Measurements from ENCODE around the gene CAMTA1. TPM values are rescaled to one million over a fixed set of nuclear protein-coding genes. Genes with fewer than 3 reads are reported as not detected.

CAMTA1 gene
- total RNA-seq, 1 donor from 2014 or later = 68.9 TPM

DNA sequence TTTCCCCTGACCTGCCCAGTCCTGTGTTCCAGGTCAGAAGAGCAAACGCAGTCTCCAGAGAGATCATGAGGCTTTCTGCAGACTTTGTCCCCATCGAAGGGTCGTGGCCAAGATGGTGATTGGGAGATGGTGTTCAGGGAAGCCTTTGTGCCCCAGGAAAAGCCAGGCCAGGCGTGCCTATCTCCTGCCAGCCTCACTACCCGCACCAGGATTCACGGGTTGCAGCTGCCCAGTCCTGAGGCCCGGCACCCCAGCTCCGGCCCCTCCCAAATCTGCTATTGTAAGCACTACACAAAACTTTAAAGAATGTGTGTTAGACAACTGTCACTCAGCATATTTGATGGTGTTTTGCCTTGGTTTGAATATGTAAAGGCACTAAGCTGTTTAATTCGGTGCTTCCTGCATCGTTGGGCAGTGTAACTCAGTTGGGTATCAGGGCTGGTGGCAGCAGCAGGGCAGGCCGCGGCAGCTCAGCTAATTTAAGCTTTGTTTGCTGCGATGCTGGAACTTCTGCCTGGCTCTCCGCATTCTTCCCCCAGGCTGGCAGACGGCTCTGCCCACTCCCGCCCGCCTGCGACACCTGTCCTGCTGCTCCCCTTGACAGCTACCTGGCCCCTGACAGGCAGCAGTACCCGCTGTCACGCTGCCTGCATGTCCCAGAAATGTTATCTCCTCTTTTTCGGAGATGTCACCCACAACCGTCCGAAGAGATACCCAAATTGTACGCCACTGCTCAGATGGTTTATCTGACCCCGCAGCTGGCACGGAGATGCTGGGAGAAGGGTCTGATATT is 776.9 kb downstream of the CAMTA1 start:
- no peak for DNase-seq (ENCODE audit: low read depth)

DNA sequence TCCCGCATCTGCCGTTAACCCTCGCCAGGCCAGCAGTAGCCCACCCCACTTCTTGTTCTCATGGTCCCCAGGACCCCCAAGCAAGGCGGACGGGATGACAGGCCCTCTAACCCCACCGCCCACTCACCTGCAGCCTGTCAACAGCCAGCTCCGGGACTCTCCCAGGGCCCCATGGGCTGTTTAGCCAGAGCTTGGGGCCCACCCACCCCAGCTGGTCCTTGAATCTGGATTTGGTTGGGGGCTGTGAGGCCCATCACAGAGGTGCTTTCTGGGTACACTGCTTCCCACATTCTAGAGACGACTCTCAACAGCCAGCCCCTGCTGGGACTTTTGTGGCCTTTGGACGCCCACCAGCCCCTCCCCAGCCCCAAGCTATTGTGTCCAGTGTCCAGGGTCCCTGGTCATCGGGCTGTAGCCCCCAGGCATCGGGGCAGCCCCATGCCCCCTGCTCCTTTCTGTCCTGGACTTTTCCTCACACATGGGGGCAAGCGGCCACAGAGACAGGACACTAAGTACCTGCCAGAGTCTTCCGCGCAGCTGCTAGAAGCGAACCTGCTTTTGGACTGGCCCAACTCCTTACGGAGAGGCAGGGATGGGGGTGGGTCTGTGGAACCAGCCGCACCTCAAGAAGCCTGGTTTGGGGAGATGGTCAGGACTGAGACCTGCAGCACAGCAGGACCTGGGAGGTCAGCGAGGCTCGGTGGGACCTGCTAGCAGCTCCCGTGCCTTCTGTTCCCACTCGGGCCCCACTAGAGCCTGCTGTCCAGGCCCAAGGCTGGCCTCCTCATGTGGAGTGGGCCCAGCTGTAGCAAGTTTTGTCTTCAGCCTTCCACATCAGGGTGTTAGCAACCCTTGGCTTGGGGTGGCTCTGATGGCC is 777.7 kb downstream of the CAMTA1 start:
- no peak for DNase-seq (ENCODE audit: low read depth)

DNA sequence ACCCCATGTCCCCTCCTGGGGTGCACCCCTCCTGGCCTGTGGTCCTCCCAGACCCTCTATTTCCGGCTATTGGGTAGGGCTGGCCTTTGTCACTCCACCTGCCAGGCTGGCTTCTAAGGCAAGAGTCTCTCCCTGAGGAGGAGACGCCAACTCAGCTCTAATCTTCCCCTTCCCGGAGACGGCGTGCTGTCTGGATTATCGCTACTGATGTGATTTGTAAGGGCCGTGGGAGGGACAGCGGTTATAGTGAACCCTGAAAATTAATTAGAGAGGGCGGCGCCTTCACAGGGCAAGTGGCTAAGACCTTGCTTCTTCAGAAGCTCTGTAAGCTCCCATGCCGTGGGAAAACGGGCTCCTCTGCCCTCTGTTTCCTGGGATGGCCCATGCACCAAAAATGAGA is 778.9 kb downstream of the CAMTA1 start:
- no peak for DNase-seq (ENCODE audit: low read depth)

DNA sequence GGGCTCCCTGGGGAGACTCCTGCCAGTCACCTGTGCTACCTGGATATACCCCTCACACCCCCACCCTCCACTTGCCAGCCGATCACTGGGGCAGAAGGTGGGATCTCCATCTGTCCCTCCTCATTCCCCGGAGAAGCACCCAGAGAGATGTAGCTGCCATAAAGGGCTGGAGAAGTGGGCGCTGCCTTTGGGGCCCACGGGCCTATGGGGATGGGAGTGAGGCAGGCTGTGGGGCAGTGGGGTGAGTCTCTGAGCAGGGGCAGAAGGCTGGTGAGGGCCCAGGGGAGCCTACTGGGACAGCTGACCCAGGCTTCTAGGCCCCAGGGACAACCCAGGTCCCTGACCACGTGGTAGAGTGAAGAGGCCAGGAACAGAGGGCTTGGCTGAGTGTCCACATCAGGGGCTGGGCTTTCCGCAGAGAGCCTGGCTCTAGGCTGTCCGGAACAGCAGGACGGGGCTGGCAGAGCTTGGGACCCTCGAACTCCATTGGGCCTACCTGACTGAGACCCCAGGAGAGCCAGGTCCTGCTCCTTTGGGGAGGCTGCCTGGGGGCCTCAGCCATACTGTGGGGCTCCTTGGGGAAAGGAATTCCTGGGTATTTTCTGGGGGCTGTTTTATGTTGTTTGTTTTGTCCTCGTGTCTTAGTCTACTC is 780.0 kb downstream of the CAMTA1 start:
- no peak for DNase-seq (ENCODE audit: low read depth)

DNA sequence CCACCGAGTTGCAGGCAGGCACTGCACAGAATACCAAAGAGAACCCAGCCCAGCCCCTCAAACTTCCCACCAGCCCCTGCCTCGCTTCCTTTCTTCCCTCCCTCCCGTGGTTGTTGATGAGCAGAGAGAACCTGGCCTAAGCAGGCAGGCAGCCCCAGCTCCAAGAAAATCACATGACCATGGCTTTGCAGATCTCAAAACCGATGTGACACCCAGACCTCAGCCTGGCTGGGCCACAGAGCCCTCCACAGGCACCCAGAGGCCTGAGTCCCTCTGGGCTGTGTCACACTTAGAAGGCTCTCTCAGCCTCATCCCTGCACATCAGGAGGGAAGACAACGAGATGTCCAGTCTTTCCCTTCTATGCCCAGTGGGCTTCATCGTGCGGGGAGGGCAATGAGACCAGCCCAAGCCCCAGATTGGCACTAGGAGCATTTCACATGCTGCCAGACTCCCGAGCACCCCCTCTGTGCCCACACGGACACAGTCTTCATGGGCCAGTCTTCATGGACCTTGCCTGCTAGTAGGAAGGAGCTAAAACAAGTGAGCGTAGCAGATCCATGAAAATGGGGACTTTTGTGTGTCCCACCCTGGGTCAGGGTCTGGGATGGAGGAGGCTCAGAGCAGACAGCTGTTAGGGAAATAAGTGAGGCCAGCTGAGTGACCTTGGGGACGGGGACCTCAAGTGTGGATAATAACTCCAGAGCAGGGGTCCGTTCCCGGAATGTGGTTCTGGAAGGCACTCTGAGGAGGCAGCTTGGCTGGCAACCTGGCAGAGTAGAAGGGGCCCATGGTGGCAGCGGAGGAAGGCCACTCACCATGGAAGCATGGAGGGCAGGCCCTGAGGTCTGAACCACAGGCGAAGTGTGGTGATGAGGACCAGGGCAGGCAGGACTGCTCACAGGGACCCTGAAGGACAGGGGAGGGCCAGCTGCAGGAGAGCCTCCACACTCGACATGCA is 781.4 kb downstream of the CAMTA1 start:
- no peak for DNase-seq (ENCODE audit: low read depth)

DNA sequence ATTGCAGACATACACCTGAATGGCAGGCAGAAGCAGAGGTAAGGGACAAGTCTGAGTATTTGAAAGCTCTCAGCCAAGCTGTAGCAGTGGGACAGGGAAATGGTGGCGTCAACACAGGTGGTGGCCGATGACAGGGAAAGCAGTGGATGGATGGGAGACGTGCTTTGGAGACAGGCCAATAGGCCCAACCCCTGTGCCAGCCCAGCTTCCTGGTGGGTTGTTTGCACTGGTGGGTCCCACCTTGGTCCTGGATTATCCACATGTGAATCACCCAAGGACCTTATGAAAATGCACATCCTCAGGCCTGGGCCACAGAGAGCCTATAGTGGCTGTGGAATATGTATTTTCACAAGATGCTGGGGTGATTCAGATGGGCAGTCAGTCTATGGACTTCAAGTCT is 782.1 kb downstream of the CAMTA1 start:
- no peak for DNase-seq (ENCODE audit: low read depth)

DNA sequence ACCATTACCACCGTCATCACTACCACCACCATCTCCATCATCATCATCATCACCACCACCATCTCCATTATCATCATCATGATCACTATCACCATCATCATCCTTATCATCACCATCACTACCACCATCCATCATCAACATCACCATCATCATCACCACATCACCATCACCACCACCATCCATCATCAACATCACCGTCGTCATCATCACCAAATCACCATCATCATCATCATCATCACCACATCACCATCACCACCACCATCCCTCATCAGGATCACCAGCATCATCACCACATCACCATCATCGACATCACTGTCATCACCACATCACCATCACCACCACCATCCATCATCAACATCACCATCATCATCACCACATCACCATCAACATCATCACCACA is 782.8 kb downstream of the CAMTA1 start:
- DNase-seq (ENCODE audit: low read depth) = no peak

DNA sequence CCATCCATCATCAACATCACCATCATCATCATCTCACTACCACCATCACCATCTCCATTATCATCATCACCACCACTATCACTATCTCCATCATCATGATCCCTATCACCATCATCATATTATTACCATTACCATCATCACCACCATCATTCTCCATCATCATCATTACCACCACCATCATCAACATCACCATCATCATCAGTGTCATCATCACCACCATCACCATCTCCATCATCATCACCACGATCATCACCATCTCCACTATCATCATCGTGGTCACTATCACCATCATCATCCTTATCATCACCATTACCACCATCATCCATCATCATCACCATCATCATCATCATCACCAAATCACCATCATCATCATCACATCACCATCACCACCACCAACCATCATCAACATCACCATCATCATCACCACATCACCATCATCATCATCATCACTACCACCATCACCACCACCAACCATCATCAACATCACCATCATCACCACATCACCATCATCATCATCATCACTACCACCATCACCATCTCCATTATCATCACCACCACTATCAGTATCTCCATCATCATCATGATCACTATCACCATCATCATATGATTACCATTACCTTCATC is 783.8 kb downstream of the CAMTA1 start:
- no peak for DNase-seq (ENCODE audit: low read depth)

DNA sequence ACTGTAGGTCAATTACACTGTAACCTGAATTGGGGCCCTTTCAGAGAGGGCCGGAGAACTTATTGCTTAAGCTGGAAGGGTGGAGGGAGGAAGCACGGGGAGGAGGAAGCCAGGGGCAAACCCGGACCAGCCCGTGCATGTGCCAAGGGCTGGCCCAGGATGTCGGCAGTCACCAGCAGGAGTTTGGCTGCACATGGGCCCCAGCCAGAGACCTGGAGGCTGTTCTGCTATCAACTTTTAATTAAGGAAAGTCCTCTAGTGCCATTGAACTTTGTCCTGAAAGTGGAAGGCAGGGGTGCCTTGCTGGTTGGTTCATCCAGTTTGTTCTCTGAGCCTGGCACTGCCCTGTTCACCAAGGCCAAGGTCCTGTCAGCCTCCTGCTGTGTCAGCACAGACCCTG is 785.1 kb downstream of the CAMTA1 start:
- no peak for DNase-seq (ENCODE audit: low read depth)

DNA sequence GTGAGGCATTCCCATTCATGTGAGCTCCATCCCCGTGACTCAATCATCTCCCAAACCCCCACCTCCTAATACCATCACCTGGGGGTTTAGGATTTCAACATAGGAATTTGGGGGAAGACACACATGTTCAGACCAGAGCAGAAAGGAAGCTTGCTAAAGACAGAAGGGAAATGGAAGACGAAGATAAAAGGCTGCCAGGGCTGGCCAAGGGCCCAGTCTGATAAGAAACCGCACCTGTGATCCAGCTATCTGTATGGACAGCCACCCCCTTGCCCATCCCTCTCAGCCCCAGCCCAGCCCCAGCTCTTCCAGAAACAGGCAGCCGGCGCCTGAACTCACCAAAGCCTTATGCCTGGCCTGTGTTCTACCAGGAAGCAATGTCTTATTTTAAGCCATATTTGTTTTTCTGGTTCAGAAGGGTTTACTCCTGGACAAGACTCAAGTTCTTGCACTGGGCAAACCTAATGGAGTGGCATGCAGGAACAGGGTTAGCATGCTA is 787.4 kb downstream of the CAMTA1 start:
- DNase-seq (ENCODE audit: low read depth) = no peak

DNA sequence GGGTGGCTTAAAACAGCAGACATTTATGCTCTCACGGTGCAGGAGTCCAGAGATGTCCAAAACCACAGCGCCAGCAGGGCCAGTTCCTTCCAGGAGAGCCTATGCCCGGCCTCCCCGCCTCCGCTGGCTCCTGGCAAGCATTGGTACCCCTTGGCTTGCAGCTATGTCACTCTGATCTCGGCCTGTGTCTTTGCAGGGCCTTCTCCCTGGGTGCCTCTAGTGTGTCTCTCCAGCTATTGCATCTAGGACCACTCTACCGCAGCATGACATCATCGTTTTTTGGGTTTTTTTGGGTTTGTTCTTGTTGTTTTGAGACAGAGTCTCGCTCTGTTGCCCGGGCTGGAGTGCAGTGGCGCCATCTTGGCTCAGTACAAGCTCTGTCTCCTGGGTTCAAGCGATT is 788.2 kb downstream of the CAMTA1 start:
- DNase-seq (ENCODE audit: low read depth) = no peak

DNA sequence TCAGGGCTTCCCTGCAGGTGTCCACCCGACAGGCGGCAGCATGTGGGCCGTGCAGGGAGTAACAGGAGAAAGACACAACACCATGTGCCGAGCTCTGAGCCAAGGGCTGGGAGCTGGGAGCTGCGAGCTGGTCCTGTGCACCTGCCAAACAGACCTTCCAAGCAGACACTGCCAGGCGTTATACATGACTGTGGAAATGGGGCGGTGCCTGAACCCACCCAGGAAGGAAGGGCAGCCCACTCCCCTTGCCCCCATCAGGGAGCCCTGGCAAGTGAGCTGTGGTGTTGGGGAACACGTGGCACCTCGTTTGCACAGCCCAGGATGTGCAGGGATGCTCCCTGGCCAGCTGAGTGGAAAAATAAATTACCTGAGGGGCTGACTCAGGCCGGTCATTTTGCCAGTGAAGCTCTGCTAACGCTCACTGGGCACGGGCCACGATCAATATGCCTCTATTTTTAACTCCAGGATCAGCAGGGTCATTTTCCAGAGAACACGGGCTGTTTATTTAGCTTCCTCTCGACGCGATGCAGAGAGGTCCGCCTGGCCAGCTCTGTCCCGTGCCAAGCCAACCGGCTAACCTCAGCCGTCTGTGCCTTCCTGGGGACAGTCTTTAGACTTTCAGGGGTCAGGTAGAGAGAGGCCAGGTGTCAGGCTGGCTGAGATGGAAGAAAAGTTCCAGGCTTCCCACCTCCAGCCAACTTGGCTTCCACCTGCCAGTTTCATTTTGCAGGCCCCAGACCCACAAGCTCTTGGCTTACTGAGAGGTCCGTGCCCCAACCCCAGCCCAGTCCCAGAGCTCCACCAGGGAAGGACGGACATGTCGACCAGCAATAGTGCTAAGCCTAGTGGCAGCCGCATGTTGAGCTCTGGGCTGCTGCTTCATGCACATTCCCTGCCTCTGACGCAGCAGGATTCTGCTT is 789.1 kb downstream of the CAMTA1 start:
- no peak for DNase-seq (ENCODE audit: low read depth)

DNA sequence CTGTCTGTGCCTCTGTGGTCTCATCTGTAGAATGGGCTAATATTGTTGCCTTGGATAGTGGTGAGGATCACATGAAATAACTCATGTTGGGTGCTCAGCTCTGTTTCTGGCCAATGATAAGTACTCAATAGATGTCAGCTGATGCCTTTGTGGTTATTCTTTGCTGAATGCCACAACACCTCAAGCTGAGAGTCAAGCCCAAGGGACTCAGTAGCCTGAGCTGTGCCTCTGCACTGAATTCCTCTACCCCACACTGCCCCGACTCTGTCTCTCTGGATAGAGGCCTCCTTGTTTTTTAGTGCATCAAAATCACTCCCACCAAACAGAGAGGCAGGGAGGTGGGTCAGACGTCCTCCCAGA is 789.8 kb downstream of the CAMTA1 start:
- DNase-seq (ENCODE audit: low read depth) = no peak

DNA sequence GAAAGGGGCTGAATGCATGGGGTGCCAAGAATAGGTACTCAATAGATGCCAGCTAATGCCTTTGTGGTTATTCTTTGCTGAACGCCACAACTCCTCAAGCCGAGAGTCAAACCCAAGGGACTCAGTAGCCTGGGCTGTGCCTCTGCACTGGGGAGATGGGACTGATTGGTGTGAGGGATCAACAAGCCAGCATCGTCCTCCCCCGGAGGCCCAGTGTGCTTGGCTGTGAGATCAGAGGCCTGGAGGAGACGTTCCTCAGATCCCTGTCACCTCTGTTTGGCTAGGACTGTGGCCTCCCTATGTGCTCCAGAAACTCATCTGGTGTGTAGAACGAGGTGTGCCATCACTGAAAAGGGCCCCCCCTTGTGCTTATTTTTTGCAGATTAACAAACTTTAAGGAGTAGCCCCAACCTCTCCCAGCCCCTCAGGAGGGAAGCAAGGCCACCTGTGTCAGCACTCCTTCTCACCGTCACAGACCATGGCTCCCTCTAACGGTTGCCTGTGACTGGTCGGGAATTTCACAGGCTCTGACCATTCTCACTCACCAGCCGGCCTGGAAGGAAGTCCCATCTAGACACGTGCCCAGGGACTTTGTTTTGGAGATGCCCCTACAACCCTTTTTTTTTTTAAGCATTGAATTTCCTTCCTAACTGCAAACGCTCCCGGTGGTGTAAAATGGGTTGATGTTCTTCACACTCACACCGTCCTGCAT is 791.8 kb downstream of the CAMTA1 start:
- DNase-seq (ENCODE audit: low read depth) = no peak

DNA sequence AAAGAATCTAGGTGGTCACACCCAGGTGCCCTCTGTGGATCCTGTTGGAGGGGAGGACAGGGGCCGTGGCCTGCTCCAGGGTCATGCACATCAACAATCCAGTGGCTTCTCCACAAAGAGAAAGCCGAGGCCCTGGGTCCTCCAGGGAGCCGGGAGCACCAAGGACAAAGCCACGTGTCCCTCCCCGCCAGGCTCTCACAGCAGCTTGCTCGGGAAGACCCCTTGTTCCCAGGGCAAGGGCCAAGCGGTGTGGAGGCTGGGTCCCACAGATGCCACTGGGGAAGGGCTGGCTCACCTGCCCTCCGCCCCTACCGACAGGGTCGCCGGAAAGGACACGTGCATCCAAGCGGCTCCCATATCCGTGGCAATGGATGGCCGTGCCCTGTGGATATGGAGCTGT is 793.0 kb downstream of the CAMTA1 start:
- no peak for DNase-seq (ENCODE audit: low read depth)

DNA sequence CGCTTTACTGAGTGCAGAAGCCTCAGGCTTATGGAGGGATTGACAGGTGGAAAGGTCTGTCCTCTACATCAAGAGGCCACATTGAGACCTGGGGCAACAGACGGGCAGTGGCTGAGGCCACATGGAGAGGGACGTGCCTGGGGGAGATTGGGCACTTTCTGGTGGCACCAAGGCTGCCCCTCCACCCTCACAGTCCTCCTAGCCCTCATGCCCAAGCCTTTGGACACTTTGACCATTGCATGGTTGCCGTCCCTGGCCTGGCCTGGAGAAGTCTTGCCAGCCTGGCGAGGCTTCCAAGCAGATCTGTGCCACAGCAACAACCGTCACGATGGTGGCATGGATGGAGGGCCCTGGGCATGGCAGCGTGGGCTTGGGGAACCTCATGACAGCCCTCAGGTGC is 793.8 kb downstream of the CAMTA1 start:
- no peak for DNase-seq (ENCODE audit: low read depth)

DNA sequence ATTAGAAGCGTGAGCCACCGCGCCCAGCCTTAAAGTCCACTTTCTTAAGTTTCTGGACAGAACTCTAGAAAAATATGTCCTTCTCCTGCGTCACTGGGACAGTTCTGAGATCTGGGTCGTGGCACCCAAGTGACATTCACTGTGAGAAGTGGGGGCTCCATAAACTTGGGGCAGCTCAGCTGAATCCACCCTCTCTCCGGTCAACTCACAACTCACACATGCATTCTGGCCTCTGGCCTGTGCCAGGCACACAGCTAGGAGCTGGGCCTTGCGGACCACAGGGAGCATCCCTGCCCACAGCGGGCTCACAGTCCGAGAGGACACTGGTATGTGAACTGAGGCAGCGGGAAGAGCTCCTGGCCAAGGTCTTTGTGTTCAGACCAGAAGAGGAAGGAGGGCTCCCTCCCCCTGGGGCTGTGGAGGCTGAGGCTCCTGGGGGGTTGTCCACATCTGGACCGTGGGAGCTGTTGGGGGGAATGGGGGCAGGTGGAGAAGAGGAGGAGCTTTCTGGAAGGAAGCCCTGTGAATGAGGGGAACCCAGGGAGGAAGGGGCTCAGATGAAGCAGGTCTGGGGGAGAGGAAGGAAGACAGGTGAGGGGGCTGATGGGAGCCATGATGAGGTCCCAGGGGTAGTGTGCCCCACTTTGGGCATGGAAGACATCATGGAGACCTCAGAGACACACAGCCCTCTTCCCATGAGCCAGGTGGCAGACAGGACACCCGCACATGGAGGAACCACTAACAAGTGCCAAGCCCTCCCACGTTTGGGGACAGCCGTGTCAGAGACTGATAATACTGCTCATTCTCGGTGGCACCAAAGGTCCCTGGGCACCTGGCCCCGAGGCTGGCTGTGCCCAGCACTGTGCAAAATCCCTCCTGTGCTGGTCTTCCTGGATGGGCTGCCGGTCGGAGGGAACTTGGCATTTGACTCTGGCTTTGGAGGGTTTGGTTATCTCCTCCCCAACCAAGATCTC is 794.9 kb downstream of the CAMTA1 start:
- no peak for DNase-seq (ENCODE audit: low read depth)

Data from myocyte (in vitro differentiated cells).